HEK293T (cell line): ENCODE data around the gene APOBEC3F.

ENCODE experiments used
- ARNT ChIP-seq: fragments of 450-650 bp; IDR thresholded peaks from 2 replicates; pipeline ENCODE4 v1.6.1; 2017; ENCODE audit warnings: mild to moderate bottlenecking
- ELF4 ChIP-seq: fragments of 450-650 bp; IDR thresholded peaks from 2 replicates; pipeline ENCODE4 v1.6.1; 2017; ENCODE audit warnings: antibody characterized with exemption
- FOXK2 ChIP-seq: fragments of 450-650 bp; IDR thresholded peaks from 2 replicates; pipeline ENCODE4 v1.6.1; 2016; ENCODE audit warnings: mild to moderate bottlenecking
- L3MBTL2 ChIP-seq: fragments of 450-650 bp; conservative IDR thresholded peaks from 2 replicates; pipeline ENCODE4 v1.6.1; 2016; ENCODE audit warnings: mild to moderate bottlenecking
- LEF1 ChIP-seq: fragments of 450-650 bp; IDR thresholded peaks from 2 replicates; pipeline ENCODE4 v1.6.1; 2017; ENCODE audit warnings: mild to moderate bottlenecking, borderline replicate concordance
- NFRKB ChIP-seq: fragments of 450-650 bp; IDR thresholded peaks from 2 replicates; pipeline ENCODE4 v1.6.1; 2016; ENCODE audit warnings: mild to moderate bottlenecking, moderate library complexity
- SP1 ChIP-seq: fragments of 450-650 bp; IDR thresholded peaks from 2 replicates; pipeline ENCODE4 v1.6.1; 2017
- SUZ12 ChIP-seq: fragments of 450-650 bp; IDR thresholded peaks from 2 replicates; pipeline ENCODE4 v1.6.1; 2016; ENCODE audit warnings: mild to moderate bottlenecking
- TF ChIP-seq, protein P1 (sequence below): fragments of 450-650 bp; IDR thresholded peaks from 2 replicates; pipeline ENCODE4 v1.6.1; 2016

GRCh38 chr22:39070186-39070585 is 29.5 kb downstream of the APOBEC3F start:
- TF ChIP-seq SUZ12 (no peak), ARNT (no peak), NFRKB (no peak), SP1 (no peak), ELF4 (no peak), L3MBTL2 (no peak), LEF1 (no peak), FOXK2 (no peak)
- TF ChIP-seq, protein P1, sequence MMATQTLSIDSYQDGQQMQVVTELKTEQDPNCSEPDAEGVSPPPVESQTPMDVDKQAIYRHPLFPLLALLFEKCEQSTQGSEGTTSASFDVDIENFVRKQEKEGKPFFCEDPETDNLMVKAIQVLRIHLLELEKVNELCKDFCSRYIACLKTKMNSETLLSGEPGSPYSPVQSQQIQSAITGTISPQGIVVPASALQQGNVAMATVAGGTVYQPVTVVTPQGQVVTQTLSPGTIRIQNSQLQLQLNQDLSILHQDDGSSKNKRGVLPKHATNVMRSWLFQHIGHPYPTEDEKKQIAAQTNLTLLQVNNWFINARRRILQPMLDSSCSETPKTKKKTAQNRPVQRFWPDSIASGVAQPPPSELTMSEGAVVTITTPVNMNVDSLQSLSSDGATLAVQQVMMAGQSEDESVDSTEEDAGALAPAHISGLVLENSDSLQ: no peak
